SK-N-SH (cell line): ENCODE results near the gene OR10G7. TPM values are rescaled to one million over a fixed set of nuclear protein-coding genes. Genes with fewer than 3 reads are reported as not detected.
A peak's percentile ranks its signal among the peaks of the same experiment; 100 is the strongest.

ENCODE experiments used
- CTCF ChIA-PET: fragments of 300-600, 350-600 bp; formaldehyde crosslinking; extraction: SDS; loops from one replicate; lab custom pipeline; 2021; lab: Yijun Ruan, JAX
- POLR2A ChIA-PET: fragments of 350-600 bp; sonication (Branson Sonifier 250); formaldehyde crosslinking; extraction: SDS; loops from one replicate; lab custom pipeline; 2020; ENCODE audit warnings: antibody characterized with exemption, inconsistent platforms; lab: Yijun Ruan, JAX
- DNase-seq: peaks from one replicate; pipeline ENCODE4 v3.0.0; 2012
- H2AFZ ChIP-seq: fragments of 200-600 bp; sonication (generic); 2 replicates; pipeline ENCODE4 v1.8.1; 2016; ENCODE audit warnings: antibody characterized with exemption, mild to moderate bottlenecking, low read depth
- H3F3A ChIP-seq: fragments of 200-600 bp; sonication (generic); replicated peaks from 2 replicates; pipeline ENCODE3; 2016; ENCODE audit warnings: antibody characterized with exemption, mild to moderate bottlenecking; ENCODE audit not compliant: insufficient read depth
- H3K27ac ChIP-seq, 2 experiments: fragments of 200-500 bp in 1 of 2; fragments of 200-600 bp in 1 of 2; sonication (Bioruptor generic) in 1 of 2; sonication (generic), shearing (Covaris generic) in 1 of 2; 2 replicates each; pipeline versions ENCODE4 v1.5.1 to v1.6.1; 2014 to 2016; ENCODE audit warnings: low read depth in 2 of 2, inconsistent platforms in 1 of 2, low read length in 1 of 2, mild to moderate bottlenecking in 1 of 2, mixed read lengths in 1 of 2
- H3K27me3 ChIP-seq: fragments of 200-600 bp; sonication (generic), shearing (Covaris generic); 2 replicates; pipeline ENCODE4 v1.6.1; 2016; ENCODE audit warnings: mixed run types; ENCODE audit not compliant: insufficient read depth
- H3K36me3 ChIP-seq, 2 experiments: fragments of 200-500 bp in 1 of 2; fragments of 200-600 bp in 1 of 2; sonication (Bioruptor generic) in 1 of 2; sonication (generic) in 1 of 2; replicated peaks in 1 of 2; 2 replicates each; pipeline versions ENCODE3 to v1.5.1; 2014 to 2016; ENCODE audit warnings: low read length in 1 of 2, mild to moderate bottlenecking in 1 of 2; ENCODE audit not compliant: insufficient read depth in 2 of 2, control insufficient read depth in 1 of 2
- H3K4me1 ChIP-seq, 2 experiments: fragments of 200-500 bp in 1 of 2; fragments of 200-600 bp in 1 of 2; sonication (Bioruptor generic) in 1 of 2; sonication (generic), shearing (Covaris generic) in 1 of 2; 2 replicates each; pipeline versions ENCODE4 v1.5.1 to v1.6.1; 2014 to 2016; ENCODE audit warnings: low read depth in 1 of 2, low read length in 1 of 2, mixed run types in 1 of 2; ENCODE audit not compliant: insufficient read depth in 2 of 2, control insufficient read depth in 1 of 2
- H3K4me2 ChIP-seq: fragments of 200-600 bp; sonication (generic), shearing (Covaris generic); 2 replicates; pipeline ENCODE4 v1.6.1; 2017; ENCODE audit warnings: mixed run types
- H3K4me3 ChIP-seq, 2 experiments: fragments of 200-500 bp in 1 of 2; fragments of 200-600 bp in 1 of 2; sonication (Bioruptor generic) in 1 of 2; sonication (generic), shearing (Covaris generic) in 1 of 2; 2 replicates each; pipeline versions ENCODE4 v1.5.1 to v1.8.1; 2014 to 2016; ENCODE audit warnings: low read depth in 2 of 2, inconsistent platforms in 1 of 2, low read length in 1 of 2, mild to moderate bottlenecking in 1 of 2, mixed read lengths in 1 of 2, moderate library complexity in 1 of 2
- H3K79me2 ChIP-seq: fragments of 200-600 bp; sonication (generic); 2 replicates; pipeline ENCODE4 v1.8.1; 2017; ENCODE audit warnings: mild to moderate bottlenecking; ENCODE audit not compliant: insufficient read depth
- H3K9ac ChIP-seq: fragments of 200-600 bp; sonication (generic); 2 replicates; pipeline ENCODE4 v1.6.1; 2017; ENCODE audit warnings: mixed run types
- H3K9me2 ChIP-seq: fragments of 200-600 bp; sonication (generic); 2 replicates; pipeline ENCODE4 v1.6.1; 2017; ENCODE audit warnings: mixed run types
- H3K9me3 ChIP-seq: fragments of 200-600 bp; sonication (generic); 2 replicates; pipeline ENCODE4 v1.6.1; 2017; ENCODE audit warnings: mixed run types, mild to moderate bottlenecking, moderate library complexity
- H4K20me1 ChIP-seq: fragments of 200-600 bp; sonication (generic); 2 replicates; pipeline ENCODE4 v1.6.1; 2017; ENCODE audit warnings: mild to moderate bottlenecking, mixed run types; ENCODE audit not compliant: insufficient read depth
- CHD2 ChIP-seq: fragments of 150-350 bp; IDR thresholded peaks from 2 replicates; pipeline ENCODE4 v1.6.1; 2018; ENCODE audit warnings: low read length; ENCODE audit not compliant: partially characterized antibody
- CTCF ChIP-seq: fragments of 200-600 bp; sonication (generic); IDR thresholded peaks from 2 replicates; pipeline ENCODE4 v1.6.1; 2017; ENCODE audit warnings: antibody characterized with exemption, mild to moderate bottlenecking, moderate library complexity
- EP300 ChIP-seq, 2 experiments: IDR thresholded peaks; 2 replicates each; pipeline versions ENCODE4 v1.4.0 to v1.6.1; 2012; ENCODE audit warnings: borderline replicate concordance in 1 of 2, low read depth in 1 of 2, low read length in 1 of 2
- EZH2phosphoT487 ChIP-seq: fragments of 200-600 bp; sonication (generic); IDR thresholded peaks from 2 replicates; pipeline ENCODE4 v1.6.1; 2017; ENCODE audit warnings: low read depth, mixed run types, mild to moderate bottlenecking, antibody characterized with exemption, moderate library complexity, borderline replicate concordance
- FOSL2 ChIP-seq: IDR thresholded peaks from 2 replicates; pipeline ENCODE4 v1.4.0; 2012; ENCODE audit warnings: low read depth, mild to moderate bottlenecking, moderate library complexity, borderline replicate concordance
- FOXJ3 ChIP-seq: sonication (generic); formaldehyde crosslinking; IDR thresholded peaks from 2 replicates; pipeline ENCODE4 v1.5.1; 2020; ENCODE audit warnings: mild to moderate bottlenecking, missing genetic modification reagents
- FOXM1 ChIP-seq: IDR thresholded peaks from 2 replicates; pipeline ENCODE4 v1.4.0; 2012; ENCODE audit warnings: low read depth, mild to moderate bottlenecking
- IRF3 ChIP-seq: fragments of 150-350 bp; IDR thresholded peaks from 2 replicates; pipeline ENCODE4 v1.6.1; 2016; ENCODE audit warnings: mild to moderate bottlenecking, low read depth, low read length
- JUND ChIP-seq: IDR thresholded peaks from 2 replicates; pipeline ENCODE4 v1.4.0; 2012
- MAX ChIP-seq: IDR thresholded peaks from 2 replicates; pipeline ENCODE4 v1.4.0; 2012; ENCODE audit warnings: low read depth
- MEF2A ChIP-seq: IDR thresholded peaks from 2 replicates; pipeline ENCODE4 v1.4.0; 2012; ENCODE audit warnings: low read depth, borderline replicate concordance
- NFIC ChIP-seq: IDR thresholded peaks from 2 replicates; pipeline ENCODE4 v1.4.0; 2012; ENCODE audit warnings: borderline replicate concordance
- NRF1 ChIP-seq: IDR thresholded peaks from 2 replicates; pipeline ENCODE4 v1.6.1; 2012; ENCODE audit warnings: low read depth, mild to moderate bottlenecking, low read length
- POLR2AphosphoS5 ChIP-seq: IDR thresholded peaks from 2 replicates; pipeline ENCODE4 v1.6.1; 2012; ENCODE audit warnings: low read depth, low read length
- RAD21 ChIP-seq: IDR thresholded peaks from 2 replicates; pipeline ENCODE4 v1.6.1; 2012; ENCODE audit warnings: mild to moderate bottlenecking, low read length
- RCOR1 ChIP-seq: fragments of 150-350 bp; IDR thresholded peaks from 2 replicates; pipeline ENCODE4 v1.6.1; 2017; ENCODE audit warnings: antibody characterized with exemption, low read length
- REST ChIP-seq: IDR thresholded peaks from 2 replicates; pipeline ENCODE4 v1.6.1; 2012; ENCODE audit warnings: mild to moderate bottlenecking, low read depth, low read length, moderate library complexity
- SIN3A ChIP-seq: IDR thresholded peaks from 2 replicates; pipeline ENCODE4 v1.6.1; 2012; ENCODE audit warnings: low read depth, mild to moderate bottlenecking, low read length, moderate library complexity, borderline replicate concordance
- SMC3 ChIP-seq: IDR thresholded peaks from 2 replicates; pipeline ENCODE4 v1.6.1; 2012; ENCODE audit warnings: low read depth, low read length, improper control_type of control experiment
- TAF1 ChIP-seq: IDR thresholded peaks from 2 replicates; pipeline ENCODE4 v1.6.1; 2012; ENCODE audit warnings: low read depth, mild to moderate bottlenecking, low read length, moderate library complexity, borderline replicate concordance
- TCF12 ChIP-seq: IDR thresholded peaks from 2 replicates; pipeline ENCODE4 v1.4.0; 2012
- TEAD4 ChIP-seq: IDR thresholded peaks from 2 replicates; pipeline ENCODE4 v1.4.0; 2012; ENCODE audit warnings: mild to moderate bottlenecking, borderline replicate concordance; ENCODE audit not compliant: insufficient read depth
- USF2 ChIP-seq: fragments of 150-350 bp; IDR thresholded peaks from 2 replicates; pipeline ENCODE4 v1.6.1; 2017; ENCODE audit warnings: antibody characterized with exemption, low read length, low read depth, borderline replicate concordance
- YY1 ChIP-seq: IDR thresholded peaks from 2 replicates; pipeline ENCODE4 v1.4.0; 2012; ENCODE audit warnings: low read depth, mild to moderate bottlenecking
- WGBS: methylation state at CpG from one replicate; pipeline ENCODE4 v1.1.6; 2017; ENCODE audit warnings: low lambda C conversion rate; 5-methylcytosine and 5-hydroxymethylcytosine counted together
- polyA plus RNA-seq, 3 experiments: library from polyadenylated mRNA; depleted of rRNA; stranded (reverse); fragments of >200 nt; gene quantifications; 2 replicates each; pipeline ENCODE4 v1.2.3, GENCODE V29; 2012

OR10G7 gene
- polyA plus RNA-seq, 1 of the 3 experiments (the other 2 are of a cell fraction) = not detected

GRCh38 chr11:124069429-124070401 lies 28.6 kb upstream of the OR10G7 start:
- H2AFZ ChIP-seq = 0 out of 2 replicates have a peak overlapping the region, but pooled peaks have one; percentile 12
- H3K36me3 ChIP-seq = no peaks in the 10 kb centered on the region
- H4K20me1 ChIP-seq = no peaks in the 10 kb centered on the region
- WGBS = 15% methylated on average over 23 of the region's 28 CpGs
- no peak overlapping the region for H3K27ac ChIP-seq
- H3K9me2 ChIP-seq = no peaks in the 10 kb centered on the region
- H3K4me3 ChIP-seq = peak overlapping the region in 1 of 2 experiments; percentile 27; a peak in 2 of 4 replicates
- H3K9me3 ChIP-seq = no peaks in the 10 kb centered on the region
- peak; percentile 50 for DNase-seq
- peak overlapping the region; percentile 30; the same call in 1 of the 2 replicates for H3K4me2 ChIP-seq
- TF ChIP-seq POLR2AphosphoS5 = no peak
- no peak for TF ChIP-seq NRF1
- TF ChIP-seq FOXJ3 (CRISPR knock-in tag) = no peak
- no peak for TF ChIP-seq TEAD4
- TF ChIP-seq TAF1 = no peak
- TF ChIP-seq MAX = peak; percentile 71
- 0 out of 2 replicates have a peak, but pooled peaks have one; percentile 15 for TF ChIP-seq SIN3A
- no peak for TF ChIP-seq FOSL2
- TF ChIP-seq FOXM1 = no peak
- TF ChIP-seq SMC3 = peak; percentile 36; the same call in 1 of the 2 replicates
- peak; percentile 67 for TF ChIP-seq CTCF
- TF ChIP-seq YY1 = no peak
- TF ChIP-seq EZH2phosphoT487 = no peak
- TF ChIP-seq IRF3 = no peak
- TF ChIP-seq RAD21 = peak; percentile 71
- no peak for TF ChIP-seq TCF12
- no peak for TF ChIP-seq USF2
- no peak for TF ChIP-seq MEF2A
- no peak for TF ChIP-seq CHD2
- no peak for TF ChIP-seq NFIC
- no peak for TF ChIP-seq RCOR1
- no peak for TF ChIP-seq EP300 (IDR thresholded peaks at IDR 0.05; ENCODE audit: borderline replicate concordance in 1 of 2, low read depth in 1 of 2, low read length in 1 of 2)
- TF ChIP-seq REST = no peak
- no peak for TF ChIP-seq JUND
- no peaks in the 10 kb centered on the region for H3K79me2 ChIP-seq
- CTCF ChIA-PET = interaction anchor here (0.7 to 9.5 kb wide), 17 partner anchors 10 to 517 kb away, joined by 3 to 247 read pairs (median 4); partner anchors contain the start of genes OR8G1 and VWA5A
- no peak overlapping the region for H3K9ac ChIP-seq
- H3K27me3 ChIP-seq = peaks cover 9% of the 10 kb centered on the region; the same call in 1 of the 2 replicates
- no peaks in the 10 kb centered on the region; a peak in 1 of 4 replicates for H3K4me1 ChIP-seq
- H3F3A ChIP-seq = no peaks in the 10 kb centered on the region
- POLR2A ChIA-PET = no interaction called here
